Measurements from ENCODE around the gene ANKUB1. TPM values are rescaled to one million over a fixed set of nuclear protein-coding genes. Genes with fewer than 3 reads are reported as not detected.
A peak's percentile ranks its signal among the peaks of the same experiment; 100 is the strongest.

Gene ANKUB1
- total and polyA plus RNA-seq, 9 of the 15 experiments (the other 6 are each of a cell fraction or from before 2014, with no cell fraction given), result not detected

DNA sequence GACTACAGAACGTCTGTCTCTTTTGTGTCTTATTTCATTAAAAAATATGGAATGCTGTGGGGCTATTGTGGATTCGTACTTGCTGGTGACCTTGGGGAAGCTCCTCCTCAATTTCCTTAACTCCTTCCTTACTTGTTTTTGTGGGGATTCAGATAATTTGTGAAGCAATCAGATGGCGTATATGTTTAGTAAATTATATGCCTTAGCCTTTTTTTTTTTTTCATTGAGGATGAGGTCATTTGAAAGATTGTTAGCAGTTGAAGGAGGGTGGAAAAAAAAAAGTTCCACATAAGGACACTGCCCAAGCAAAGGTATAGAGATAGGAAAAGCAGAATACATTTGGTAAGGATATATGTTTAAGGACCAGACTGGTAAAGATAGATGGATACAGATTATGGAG is 24.0 kb upstream of the ANKUB1 start (continued):
- TF ChIP-seq, protein P1, sequence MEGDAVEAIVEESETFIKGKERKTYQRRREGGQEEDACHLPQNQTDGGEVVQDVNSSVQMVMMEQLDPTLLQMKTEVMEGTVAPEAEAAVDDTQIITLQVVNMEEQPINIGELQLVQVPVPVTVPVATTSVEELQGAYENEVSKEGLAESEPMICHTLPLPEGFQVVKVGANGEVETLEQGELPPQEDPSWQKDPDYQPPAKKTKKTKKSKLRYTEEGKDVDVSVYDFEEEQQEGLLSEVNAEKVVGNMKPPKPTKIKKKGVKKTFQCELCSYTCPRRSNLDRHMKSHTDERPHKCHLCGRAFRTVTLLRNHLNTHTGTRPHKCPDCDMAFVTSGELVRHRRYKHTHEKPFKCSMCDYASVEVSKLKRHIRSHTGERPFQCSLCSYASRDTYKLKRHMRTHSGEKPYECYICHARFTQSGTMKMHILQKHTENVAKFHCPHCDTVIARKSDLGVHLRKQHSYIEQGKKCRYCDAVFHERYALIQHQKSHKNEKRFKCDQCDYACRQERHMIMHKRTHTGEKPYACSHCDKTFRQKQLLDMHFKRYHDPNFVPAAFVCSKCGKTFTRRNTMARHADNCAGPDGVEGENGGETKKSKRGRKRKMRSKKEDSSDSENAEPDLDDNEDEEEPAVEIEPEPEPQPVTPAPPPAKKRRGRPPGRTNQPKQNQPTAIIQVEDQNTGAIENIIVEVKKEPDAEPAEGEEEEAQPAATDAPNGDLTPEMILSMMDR (IDR thresholded peaks at IDR 0.05 in 2 of 3, conservative IDR thresholded peaks at IDR 0.05 in 1 of 3; ENCODE audit: insufficient read depth in 2 of 3, low read depth in 1 of 3, low read length in 3 of 3), result no peak
- TF ChIP-seq ZNF780A (CRISPR knock-in tag; IDR thresholded peaks at IDR 0.05) (no peak), TCF7 (IDR thresholded peaks at IDR 0.05; ENCODE audit: borderline replicate concordance) (no peak), KDM5B (IDR thresholded peaks at IDR 0.05; ENCODE audit: insufficient replicate concordance, low read depth, low read length) (no peak), ZNF354B (CRISPR knock-in tag; IDR thresholded peaks at IDR 0.05) (no peak)
- TF ChIP-seq, protein P2, sequence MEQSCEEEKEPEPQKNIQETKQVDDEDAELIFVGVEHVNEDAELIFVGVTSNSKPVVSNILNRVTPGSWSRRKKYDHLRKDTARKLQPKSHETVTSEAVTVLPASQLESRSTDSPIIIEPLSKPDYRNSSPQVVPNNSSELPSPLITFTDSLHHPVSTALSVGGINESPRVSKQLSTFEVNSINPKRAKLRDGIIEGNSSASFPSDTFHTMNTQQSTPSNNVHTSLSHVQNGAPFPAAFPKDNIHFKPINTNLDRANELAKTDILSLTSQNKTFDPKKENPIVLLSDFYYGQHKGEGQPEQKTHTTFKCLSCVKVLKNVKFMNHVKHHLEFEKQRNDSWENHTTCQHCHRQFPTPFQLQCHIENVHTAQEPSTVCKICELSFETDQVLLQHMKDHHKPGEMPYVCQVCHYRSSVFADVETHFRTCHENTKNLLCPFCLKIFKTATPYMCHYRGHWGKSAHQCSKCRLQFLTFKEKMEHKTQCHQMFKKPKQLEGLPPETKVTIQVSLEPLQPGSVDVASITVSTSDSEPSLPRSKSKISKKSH (CRISPR knock-in tag; IDR thresholded peaks at IDR 0.05), result no peak

DNA sequence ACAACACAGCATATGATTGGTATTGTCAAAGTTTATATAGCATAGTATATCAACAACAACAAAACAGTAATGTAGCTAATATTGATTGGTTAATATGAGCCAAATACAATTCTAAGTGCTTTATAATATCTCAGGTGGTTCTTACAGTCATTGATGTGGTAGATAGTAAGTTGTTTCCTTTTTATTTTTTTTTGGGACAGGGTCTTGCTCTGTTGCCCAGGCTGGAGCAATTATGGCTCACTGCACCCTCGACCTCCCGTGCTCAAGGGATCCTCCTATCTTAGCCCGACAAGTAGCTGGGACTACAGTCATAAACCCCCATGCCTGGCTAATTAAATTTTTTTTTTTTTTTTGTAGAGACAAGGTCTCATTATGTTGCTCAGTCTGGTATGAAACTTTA is 23.4 kb upstream of the ANKUB1 start:
- POLR2A ChIA-PET, result no interaction called here
- FAIRE-seq (no peak), DNase-seq (ENCODE audit: extremely low read depth in 1 of 4, low spot score in 3 of 4) (no peak), ATAC-seq (no peak)
- no peaks in the 10 kb centered on the region for H3K27me3 ChIP-seq (ENCODE audit: control insufficient read depth in 2 of 2, insufficient read depth in 2 of 2, low read length in 2 of 2)
- intact Hi-C loops (cut with micrococcal nuclease), result no loop called here
- CTCF ChIA-PET (ENCODE audit: low intra/inter-chr PET ratio), result no interaction called here
- WGBS (ENCODE audit: insufficient coverage, low coverage, missing lambda C conversion rate), result 64% methylated on average over 3 of the region's 3 CpGs
- H4K20me1 ChIP-seq (replicated peaks; ENCODE audit: control insufficient read depth, insufficient read depth, low read length), result no peaks in the 10 kb centered on the region
- no peaks in the 10 kb centered on the region for H3K36me3 ChIP-seq (ENCODE audit: control insufficient read depth, insufficient read depth, low read length)
- H3K4me1 ChIP-seq (replicated peaks in 1 of 2; ENCODE audit: control insufficient read depth in 2 of 2, insufficient read depth in 2 of 2, low read length in 2 of 2), result peaks cover 0 to 8% of the 10 kb centered on the region in 2 experiments; a peak in 3 of 5 replicates
- no peak overlapping the region for H3K4me2 ChIP-seq (ENCODE audit: insufficient read depth, low read length)
- H3K4me3 ChIP-seq, result no peak overlapping the region
- H3K9ac ChIP-seq (ENCODE audit: insufficient read depth in 1 of 2, low read depth in 2 of 2, low read length in 2 of 2), result no peak overlapping the region
- TF ChIP-seq, protein P3, sequence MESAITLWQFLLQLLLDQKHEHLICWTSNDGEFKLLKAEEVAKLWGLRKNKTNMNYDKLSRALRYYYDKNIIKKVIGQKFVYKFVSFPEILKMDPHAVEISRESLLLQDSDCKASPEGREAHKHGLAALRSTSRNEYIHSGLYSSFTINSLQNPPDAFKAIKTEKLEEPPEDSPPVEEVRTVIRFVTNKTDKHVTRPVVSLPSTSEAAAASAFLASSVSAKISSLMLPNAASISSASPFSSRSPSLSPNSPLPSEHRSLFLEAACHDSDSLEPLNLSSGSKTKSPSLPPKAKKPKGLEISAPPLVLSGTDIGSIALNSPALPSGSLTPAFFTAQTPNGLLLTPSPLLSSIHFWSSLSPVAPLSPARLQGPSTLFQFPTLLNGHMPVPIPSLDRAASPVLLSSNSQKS (CRISPR knock-in tag; IDR thresholded peaks at IDR 0.05), result no peak
- peak; percentile 56; the same call in 1 of the 2 replicates for TF ChIP-seq ZNF121 (CRISPR knock-in tag; conservative IDR thresholded peaks at IDR 0.05)
- H3K9me3 ChIP-seq (replicated peaks; ENCODE audit: control insufficient read depth, insufficient read depth, low read depth, low read length), result no peaks in the 10 kb centered on the region
- no peak overlapping the region for H3K27ac ChIP-seq (ENCODE audit: extremely low read depth, low read depth, low read length)
- in situ Hi-C loops (cut with MboI), result no loop called here
- peaks cover 22% of the 10 kb centered on the region for H3K79me2 ChIP-seq (ENCODE audit: control insufficient read depth, insufficient read depth, low read length)
- H2AFZ ChIP-seq (ENCODE audit: low read depth, low read length), result no peak overlapping the region
- BruUV-seq (replicated peaks), result no TSS peak
- H3K9me1 ChIP-seq (ENCODE audit: control insufficient read depth, insufficient read depth, low read length), result no peaks in the 10 kb centered on the region
